ENCODE results near the gene FRS3.

The FRS3 gene

GRCh38 chr6:41785689-41786450 is 6.2 kb upstream of the FRS3 start:
- peak overlapping the region; percentile 86 for H3K4me3 ChIP-seq (ENCODE audit: control insufficient read depth, low read depth, low read length)
- TF ChIP-seq CTCF (IDR thresholded peaks at IDR 0.05; ENCODE audit: control insufficient read depth, insufficient read depth, low read depth, low read length, missing control alignments), result no peak
- DNase-seq (ENCODE audit: low read depth), result no peak

GRCh38 chr6:41785254-41785653 is 5.6 kb upstream of the FRS3 start:
- H3K4me3 ChIP-seq (ENCODE audit: control insufficient read depth, low read depth, low read length), result no peak overlapping the region
- no peak for TF ChIP-seq CTCF (IDR thresholded peaks at IDR 0.05; ENCODE audit: control insufficient read depth, insufficient read depth, low read depth, low read length, missing control alignments)
- no peak for DNase-seq (ENCODE audit: low read depth)

DNA sequence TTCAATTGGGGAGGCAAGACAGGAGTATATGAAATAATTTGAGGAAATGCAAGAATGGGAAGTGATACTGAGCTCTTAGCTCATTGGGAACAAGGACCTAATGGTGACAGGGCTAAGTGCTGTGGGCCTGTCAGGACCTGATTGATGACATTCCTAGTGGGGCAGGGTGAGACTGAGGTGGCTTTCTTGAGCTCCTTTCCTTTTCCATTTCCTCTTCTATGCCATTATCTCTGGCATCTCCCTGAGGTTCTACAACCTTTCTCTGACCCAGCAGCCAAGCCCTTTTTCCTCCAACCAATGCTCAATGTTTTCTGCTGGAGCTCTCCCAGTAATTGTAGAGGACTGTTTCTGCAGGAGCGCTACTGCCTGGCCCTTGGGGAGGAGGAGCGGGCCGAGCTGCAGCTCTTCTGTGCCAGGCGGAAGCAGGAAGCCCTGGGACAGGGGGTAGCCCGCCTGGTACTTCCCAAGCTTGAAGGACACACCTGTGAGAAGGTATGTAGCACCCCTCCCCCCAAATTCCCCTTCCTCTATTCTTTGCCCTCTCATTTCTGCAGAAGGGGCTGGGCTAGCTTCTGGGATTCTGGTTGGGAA is 5.0 kb upstream of the FRS3 start:
- DNase-seq (ENCODE audit: low read depth), result no peak
- no peak overlapping the region for H3K4me3 ChIP-seq (ENCODE audit: control insufficient read depth, low read depth, low read length)
- no peak for TF ChIP-seq CTCF (IDR thresholded peaks at IDR 0.05; ENCODE audit: control insufficient read depth, insufficient read depth, low read depth, low read length, missing control alignments)

DNA sequence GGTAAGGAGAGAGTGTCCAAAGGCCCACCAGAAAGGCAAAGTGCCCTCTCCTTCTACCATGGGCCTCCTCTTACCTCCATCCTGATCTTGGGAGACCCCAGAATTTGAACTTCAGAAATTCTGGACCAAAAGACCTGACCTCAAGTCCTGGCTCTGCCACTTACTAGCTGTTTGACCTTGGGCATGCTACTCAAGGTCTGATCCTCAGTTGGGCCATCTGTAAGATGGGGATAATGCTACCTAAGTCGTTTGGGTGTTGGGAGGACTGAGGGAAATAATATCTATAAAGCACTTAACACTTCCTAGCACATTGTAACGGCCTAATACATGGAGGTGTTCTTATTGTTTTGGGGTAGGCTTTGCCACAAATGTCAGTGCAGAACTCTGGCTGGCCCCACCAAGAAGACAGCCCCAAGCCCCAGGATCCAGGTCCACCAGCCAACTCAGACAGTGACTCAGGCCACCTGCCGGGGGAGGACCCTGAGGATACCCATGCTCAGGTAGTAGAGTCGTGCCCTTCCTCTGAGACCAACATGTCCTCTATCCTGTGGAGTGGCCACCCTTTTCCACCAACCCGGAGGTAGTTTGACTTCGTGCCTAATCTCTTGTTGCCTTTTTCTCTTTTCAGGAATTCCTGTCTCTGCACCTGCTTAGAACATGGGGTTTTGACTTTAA is 3.5 kb upstream of the FRS3 start:
- H3K4me3 ChIP-seq (ENCODE audit: control insufficient read depth, low read depth, low read length), result no peak overlapping the region
- TF ChIP-seq CTCF (IDR thresholded peaks at IDR 0.05; ENCODE audit: control insufficient read depth, insufficient read depth, low read depth, low read length, missing control alignments), result no peak
- DNase-seq (ENCODE audit: low read depth), result no peak

GRCh38 chr6:41781366-41781730 is 1.6 kb upstream of the FRS3 start:
- no peak for DNase-seq (ENCODE audit: low read depth)
- TF ChIP-seq CTCF (IDR thresholded peaks at IDR 0.05; ENCODE audit: control insufficient read depth, insufficient read depth, low read depth, low read length, missing control alignments), result no peak
- H3K4me3 ChIP-seq (ENCODE audit: control insufficient read depth, low read depth, low read length), result peak overlapping the region; percentile 49

- no peak for TF ChIP-seq CTCF (IDR thresholded peaks at IDR 0.05; ENCODE audit: control insufficient read depth, insufficient read depth, low read depth, low read length, missing control alignments)
- H3K4me3 ChIP-seq (ENCODE audit: control insufficient read depth, low read depth, low read length), result peak within 1 kb of the TSS; percentile 49
- DNase-seq (ENCODE audit: low read depth), result no peak
Measured at GRCh38 chr6:41780551-41781365, 1.1 kb upstream of the FRS3 start, which contains the start of gene PRICKLE4. Gene PRICKLE4 (plus strand): TSS chr6:41780782. CDS start chr6:41783474, 2,692 bp downstream.

All from AG09309 (cell line).